Measurements from ENCODE around the gene LRBA. TPM values are rescaled to one million over a fixed set of nuclear protein-coding genes. Genes with fewer than 3 reads are reported as not detected.

The LRBA gene
- total RNA-seq, 3 donors from 2014 or later = 26.9 to 138 (median 93.7) TPM

- Histone ChIP-seq H3K36me3 (no peaks in the 10 kb centered on the region), H3K27ac (no peak overlapping the region), H3K27me3 (no peaks in the 10 kb centered on the region), H3K9me3 (peaks cover 0 to 8% of the 10 kb centered on the region in 2 donors), H3K4me1 (no peaks in the 10 kb centered on the region), H3K4me3 (no peak overlapping the region)
- no peak for DNase-seq (ENCODE audit: low spot score in 2 of 2)
- intact Hi-C loops (cut with DNase I; ENCODE audit: low total_unique reads) = no loop called here
- TF ChIP-seq CTCF (IDR thresholded peaks at IDR 0.05) = no peak
- no peak for TF ChIP-seq POLR2AphosphoS5 (IDR thresholded peaks at IDR 0.05)
- TF ChIP-seq POLR2A (IDR thresholded peaks at IDR 0.05) = no peak
Observed at GRCh38 chr4:150581056-150581605, 434.0 kb downstream of the LRBA start.

- no peaks in the 10 kb centered on the region for H3K4me1 ChIP-seq
- peaks cover 0 to 8% of the 10 kb centered on the region in 2 donors for H3K9me3 ChIP-seq
- H3K27ac ChIP-seq = no peak overlapping the region
- no peak overlapping the region for H3K4me3 ChIP-seq
- intact Hi-C loops (cut with DNase I; ENCODE audit: low total_unique reads) = no loop called here
- DNase-seq (ENCODE audit: low spot score in 2 of 2) = no peak
- H3K36me3 ChIP-seq = no peaks in the 10 kb centered on the region
- no peaks in the 10 kb centered on the region for H3K27me3 ChIP-seq
- no peak for TF ChIP-seq CTCF (IDR thresholded peaks at IDR 0.05)
- no peak for TF ChIP-seq POLR2A (IDR thresholded peaks at IDR 0.05)
Observed at GRCh38 chr4:150580306-150580705, 434.8 kb downstream of the LRBA start.

- Histone ChIP-seq H3K36me3 (no peaks in the 10 kb centered on the region), H3K4me3 (peak overlapping the region; percentile 7 to 49 (median 18)), H3K4me1 (no peaks in the 10 kb centered on the region), H3K9me3 (peaks cover 0 to 8% of the 10 kb centered on the region in 2 donors), H3K27me3 (no peaks in the 10 kb centered on the region), H3K27ac (no peak overlapping the region)
- no peak for TF ChIP-seq CTCF (IDR thresholded peaks at IDR 0.05)
- no peak for TF ChIP-seq POLR2A (IDR thresholded peaks at IDR 0.05)
- no peak for TF ChIP-seq POLR2AphosphoS5 (IDR thresholded peaks at IDR 0.05)
- intact Hi-C loops (cut with DNase I; ENCODE audit: low total_unique reads) = no loop called here
- no peak for DNase-seq (ENCODE audit: low spot score in 2 of 2)
Observed at GRCh38 chr4:150579551-150580234, 435.4 kb downstream of the LRBA start.

- Histone ChIP-seq H3K4me1 (no peaks in the 10 kb centered on the region), H3K4me3 (peak overlapping the region in 1 of 3 donors; percentile 49), H3K9me3 (peaks cover 0 to 8% of the 10 kb centered on the region in 2 donors), H3K36me3 (no peaks in the 10 kb centered on the region), H3K27ac (no peak overlapping the region), H3K27me3 (no peaks in the 10 kb centered on the region)
- intact Hi-C loops (cut with DNase I; ENCODE audit: low total_unique reads) = no loop called here
- TF ChIP-seq POLR2AphosphoS5 (IDR thresholded peaks at IDR 0.05) (no peak), CTCF (IDR thresholded peaks at IDR 0.05) (no peak), POLR2A (IDR thresholded peaks at IDR 0.05) (no peak)
- DNase-seq (ENCODE audit: low spot score in 2 of 2) = no peak
Observed at GRCh38 chr4:150578745-150579501, 436.2 kb downstream of the LRBA start.

- H3K36me3 ChIP-seq = no peaks in the 10 kb centered on the region
- no peak overlapping the region for H3K27ac ChIP-seq
- intact Hi-C loops (cut with DNase I; ENCODE audit: low total_unique reads) = no loop called here
- DNase-seq (ENCODE audit: low spot score in 2 of 2) = no peak
- TF ChIP-seq POLR2AphosphoS5 (IDR thresholded peaks at IDR 0.05) = no peak
- no peak for TF ChIP-seq POLR2A (IDR thresholded peaks at IDR 0.05)
- TF ChIP-seq CTCF (IDR thresholded peaks at IDR 0.05) = no peak
- peaks cover 0 to 8% of the 10 kb centered on the region in 2 donors for H3K9me3 ChIP-seq
- no peak overlapping the region for H3K4me3 ChIP-seq
- H3K27me3 ChIP-seq = no peaks in the 10 kb centered on the region
- no peaks in the 10 kb centered on the region for H3K4me1 ChIP-seq
Observed at GRCh38 chr4:150577796-150578195, 437.3 kb downstream of the LRBA start.

Data from breast epithelium (tissue), 4 donors.